Upper lobe of left lung (tissue), 4 donors: ENCODE measurements around the gene RPS14.

Experiments used
- CTCF ChIP-seq, 6 experiments: fragments of 450-650 bp in 4 of 6; fragments of 200-600 bp in 2 of 6; sonication (generic) in 2 of 6; IDR thresholded peaks; one replicate each; pipeline ENCODE4 v1.5.1; 2016 to 2019; ENCODE audit warnings: antibody characterized with exemption in 6 of 6
- POLR2AphosphoS5 ChIP-seq, 2 donors: sonication (generic); formaldehyde crosslinking; IDR thresholded peaks; one replicate each; pipeline ENCODE4 v1.5.1; 2017; ENCODE audit warnings: antibody characterized with exemption in 2 of 2

DNA sequence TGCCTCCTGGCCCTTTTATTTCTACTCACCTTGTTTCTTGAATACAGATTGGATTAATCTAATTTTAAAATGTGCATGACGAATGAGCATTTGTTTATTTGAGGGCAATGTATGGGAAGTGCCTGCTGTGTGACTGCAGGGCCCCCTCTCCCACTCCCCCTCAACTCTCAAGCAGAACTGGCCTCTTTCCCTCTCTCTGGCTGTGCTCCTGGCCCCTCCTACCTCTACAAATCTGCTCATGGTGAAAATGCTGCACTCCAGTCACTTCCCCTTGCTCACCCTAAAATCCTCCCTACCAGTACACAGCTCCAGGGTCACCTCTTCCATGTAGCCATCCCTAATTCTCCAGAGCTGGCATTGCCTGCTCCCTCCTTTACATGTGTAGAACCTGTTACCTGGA lies 41.2 kb upstream of the RPS14 start:
- TF ChIP-seq CTCF (IDR thresholded peaks at IDR 0.05) (no peak), POLR2AphosphoS5 (IDR thresholded peaks at IDR 0.05) (no peak)
